Colon (tissue), 2 donors: Measurements from ENCODE around the gene GBE1.

Experiments
- FAIRE-seq: peaks from 2 replicates; lab custom pipeline; 2012; peaks lifted over from hg19 to GRCh38; lab: Jason Lieb, UNC
- donor health status: control.
- donor health status: control.

Gene GBE1

DNA sequence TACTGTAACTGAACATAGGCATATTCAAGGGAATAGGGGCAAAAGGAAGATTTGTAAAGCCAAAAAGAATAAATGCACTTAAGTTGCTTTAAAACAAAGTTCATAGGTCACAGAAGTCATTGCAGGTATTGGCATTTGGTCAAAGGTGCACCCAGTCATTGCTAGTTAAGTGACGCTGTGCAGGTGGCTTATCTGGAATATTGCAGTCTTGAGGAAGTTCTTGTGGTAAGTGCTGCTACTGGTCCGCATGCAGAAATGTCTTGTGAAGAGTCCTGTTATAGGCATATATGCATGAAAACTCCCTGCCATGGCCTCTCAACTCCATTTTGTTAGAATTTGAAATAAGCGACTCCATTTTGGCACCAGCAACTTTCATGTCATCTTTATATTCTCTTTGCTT, 293.1 kb downstream of the GBE1 start:
- FAIRE-seq, result no peak

DNA sequence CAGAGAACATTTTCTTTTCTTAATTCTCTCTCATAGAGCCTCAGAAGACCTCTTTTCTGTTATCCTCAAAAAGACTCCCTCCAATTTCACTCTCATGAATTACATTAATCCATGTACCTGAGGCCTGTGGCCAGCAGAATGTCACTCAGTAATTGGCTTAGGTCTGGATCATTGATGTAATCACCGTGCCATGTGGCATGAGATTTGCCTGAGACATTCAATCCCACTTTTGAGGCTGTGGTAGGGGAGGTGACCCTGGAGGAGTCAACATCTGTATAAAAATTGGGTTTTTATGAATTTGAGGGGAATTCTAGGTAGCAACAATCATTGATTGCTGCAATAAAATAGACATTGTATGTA, 295.3 kb downstream of the GBE1 start:
- FAIRE-seq, result no peak

DNA sequence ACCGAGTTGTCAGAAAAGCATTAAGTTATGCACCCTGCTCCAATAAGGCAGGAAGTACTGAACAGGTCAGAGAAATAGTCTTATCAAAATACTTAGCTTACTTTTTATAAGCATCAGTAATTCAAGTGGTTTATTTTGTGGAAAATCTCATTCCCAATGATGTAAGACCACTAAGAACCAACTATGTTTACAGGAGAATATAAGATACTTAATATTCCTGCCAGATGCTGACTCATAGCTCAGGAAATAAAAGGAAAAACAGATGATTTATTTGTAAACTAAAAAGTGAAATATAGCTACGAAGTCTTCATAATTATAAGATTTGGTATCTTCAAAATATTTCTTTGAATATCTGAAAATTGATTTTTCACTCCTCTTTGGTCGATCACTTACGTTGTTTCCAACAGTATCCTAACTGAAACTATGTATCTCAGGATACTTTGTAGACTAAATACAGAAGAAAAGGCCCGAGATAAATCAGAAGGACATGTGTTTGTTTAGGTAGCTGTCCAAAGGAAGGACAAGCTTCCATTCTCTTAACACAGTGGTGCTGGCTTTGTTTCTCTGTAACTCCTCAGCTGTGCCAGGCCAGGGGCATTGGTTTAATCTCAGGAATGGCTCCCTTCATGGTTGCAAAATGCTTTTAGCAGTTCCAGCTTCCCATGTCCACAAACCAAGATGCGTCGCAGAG, 295.8 kb downstream of the GBE1 start:
- no peak for FAIRE-seq

DNA sequence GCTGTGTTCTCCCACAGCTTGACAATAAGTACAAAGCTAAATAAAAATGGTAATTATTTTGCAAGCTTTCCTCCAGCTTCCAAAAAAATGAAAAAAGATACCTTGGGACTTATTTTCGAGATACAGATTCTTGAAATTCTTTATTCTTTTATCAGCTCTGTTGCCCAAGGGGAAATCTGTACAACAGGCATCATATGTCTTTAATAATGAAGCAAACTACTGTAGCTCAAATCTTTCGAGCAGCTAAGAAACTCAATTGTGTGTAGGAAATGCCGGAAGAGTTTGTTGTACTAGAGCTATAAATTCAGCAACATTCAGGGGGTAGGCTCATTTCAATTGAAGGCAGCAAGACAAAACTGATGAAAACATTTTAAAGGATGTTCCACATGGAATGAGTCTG, 297.7 kb downstream of the GBE1 start:
- FAIRE-seq, result no peak

DNA sequence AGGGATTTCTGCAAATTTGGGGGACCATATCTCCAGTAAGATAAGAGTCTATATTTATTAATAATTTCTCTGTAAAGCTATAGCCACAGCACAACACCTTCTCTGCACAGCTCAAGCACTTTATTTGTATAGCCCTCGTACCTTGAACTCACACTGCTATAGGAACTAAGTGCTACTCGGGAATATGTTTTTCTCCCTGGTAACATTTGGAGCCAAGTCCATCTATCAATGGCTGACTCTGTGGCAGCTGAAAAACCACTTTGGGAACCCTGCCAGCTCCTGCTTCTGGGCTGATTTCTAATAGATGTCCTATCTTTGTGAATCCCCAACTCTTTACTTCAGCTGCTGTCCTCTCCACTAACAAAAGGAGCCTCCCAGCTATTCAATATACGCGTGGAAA, 298.5 kb downstream of the GBE1 start:
- FAIRE-seq, result no peak

DNA sequence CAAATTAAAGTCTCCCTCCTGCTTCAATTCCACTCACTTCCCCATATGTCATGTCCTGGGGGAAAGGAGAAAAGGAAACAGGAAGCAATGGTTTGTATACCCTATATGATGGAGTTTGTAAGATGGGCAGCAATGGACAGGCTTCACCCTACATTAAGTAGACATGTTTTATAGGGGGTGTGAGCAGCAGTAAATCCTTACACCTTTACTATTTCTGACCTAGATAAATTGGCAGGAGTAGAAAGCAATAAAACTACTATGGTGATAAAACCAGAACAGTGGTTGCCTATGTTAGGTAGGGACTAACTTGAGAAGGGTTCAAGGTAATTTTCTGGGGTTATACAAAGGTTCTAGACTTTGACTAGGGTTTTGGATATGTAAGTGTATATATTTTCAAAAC, 301.7 kb downstream of the GBE1 start:
- FAIRE-seq, result no peak

DNA sequence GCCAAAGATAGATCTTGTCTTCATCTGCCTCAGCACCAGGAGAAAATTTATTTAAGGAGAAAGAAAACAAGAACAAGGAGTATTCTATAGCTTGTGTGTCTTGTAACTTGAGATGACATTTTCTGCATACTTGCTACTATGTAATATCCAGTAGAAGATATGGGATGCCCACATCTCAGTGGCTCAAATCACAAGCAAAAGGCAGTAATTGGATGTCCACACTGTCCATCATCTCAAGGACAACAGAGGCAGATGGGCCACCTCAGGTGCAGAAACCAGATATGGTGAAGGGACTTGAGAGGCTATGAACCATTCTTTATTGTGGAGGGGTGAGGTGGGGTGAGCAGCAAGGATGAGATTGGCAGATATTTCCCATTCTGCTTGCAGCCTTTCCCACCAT, 309.0 kb downstream of the GBE1 start:
- FAIRE-seq, result no peak

DNA sequence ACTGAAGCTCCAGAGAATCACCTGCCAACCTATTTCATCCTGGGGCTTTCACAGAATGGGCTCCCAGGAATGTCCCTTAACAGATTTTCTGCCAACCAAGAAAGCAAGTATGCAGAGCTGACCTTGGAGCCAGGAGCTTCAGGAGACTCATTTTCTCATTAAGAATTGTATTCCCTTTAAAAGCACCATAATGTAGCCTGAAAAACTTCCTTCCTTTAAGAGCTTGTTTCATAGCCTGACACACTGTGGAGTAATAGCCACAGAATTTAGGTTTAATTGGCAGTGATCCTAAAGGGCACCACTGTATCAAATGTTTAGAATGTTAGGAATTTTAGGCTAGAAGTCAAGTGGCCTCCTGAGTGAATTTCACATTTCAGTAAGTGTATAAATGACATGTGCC, 309.8 kb downstream of the GBE1 start:
- FAIRE-seq, result no peak

DNA sequence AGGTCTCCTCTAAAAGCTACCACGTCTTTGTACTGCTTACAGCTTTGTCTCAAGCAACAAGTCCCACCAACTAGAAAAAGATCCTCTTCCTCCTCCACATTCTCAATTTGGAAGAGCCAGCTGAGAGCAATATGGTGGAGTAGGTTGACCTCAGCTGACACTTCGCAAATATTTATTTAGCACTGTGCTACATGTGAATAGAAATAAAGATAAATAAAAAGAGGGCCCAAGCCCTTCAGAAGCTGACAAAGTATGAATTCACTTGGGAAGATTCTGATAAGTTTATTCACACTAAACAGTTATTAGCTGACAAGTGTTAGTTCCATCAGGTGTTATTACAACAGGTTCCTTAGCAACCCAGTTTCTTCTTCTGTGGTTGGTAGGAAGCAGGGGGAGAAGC, 310.3 kb downstream of the GBE1 start:
- FAIRE-seq, result no peak

DNA sequence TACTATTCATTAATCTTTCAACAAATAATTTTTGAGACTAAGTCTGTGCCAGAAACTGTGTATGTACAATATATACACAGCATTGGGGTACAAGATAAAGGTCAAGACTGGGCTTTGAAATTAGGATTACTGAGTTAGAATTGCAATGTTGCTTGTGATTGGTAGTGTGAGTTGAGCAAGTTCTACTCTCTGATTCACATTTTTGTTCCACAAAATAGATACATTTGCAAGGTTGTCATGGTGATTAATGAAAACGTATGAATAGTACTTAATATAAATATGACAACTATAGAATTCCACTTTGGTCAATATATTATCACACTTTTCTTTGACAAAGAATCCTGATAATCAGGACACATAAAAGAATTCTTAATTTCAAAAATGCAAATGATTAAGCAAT, 314.6 kb downstream of the GBE1 start:
- no peak for FAIRE-seq

DNA sequence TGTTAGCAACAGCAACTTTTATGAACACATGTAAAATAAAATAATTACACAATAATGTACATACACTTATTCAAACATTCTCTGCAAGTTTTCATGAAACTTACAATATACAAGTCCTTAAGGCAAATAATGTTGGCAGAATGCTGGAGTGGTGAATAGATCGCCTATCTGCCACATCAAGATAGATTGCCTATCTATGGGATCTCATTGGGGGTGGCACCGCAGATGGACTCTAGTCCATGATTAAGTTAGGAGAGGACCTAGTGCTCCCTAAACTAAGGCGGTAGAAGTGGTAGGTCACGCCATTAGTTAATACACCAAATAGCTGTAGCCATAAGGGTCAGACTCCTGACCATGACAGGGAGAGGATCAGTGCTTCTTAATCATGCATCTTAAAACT, 315.7 kb downstream of the GBE1 start:
- no peak for FAIRE-seq

DNA sequence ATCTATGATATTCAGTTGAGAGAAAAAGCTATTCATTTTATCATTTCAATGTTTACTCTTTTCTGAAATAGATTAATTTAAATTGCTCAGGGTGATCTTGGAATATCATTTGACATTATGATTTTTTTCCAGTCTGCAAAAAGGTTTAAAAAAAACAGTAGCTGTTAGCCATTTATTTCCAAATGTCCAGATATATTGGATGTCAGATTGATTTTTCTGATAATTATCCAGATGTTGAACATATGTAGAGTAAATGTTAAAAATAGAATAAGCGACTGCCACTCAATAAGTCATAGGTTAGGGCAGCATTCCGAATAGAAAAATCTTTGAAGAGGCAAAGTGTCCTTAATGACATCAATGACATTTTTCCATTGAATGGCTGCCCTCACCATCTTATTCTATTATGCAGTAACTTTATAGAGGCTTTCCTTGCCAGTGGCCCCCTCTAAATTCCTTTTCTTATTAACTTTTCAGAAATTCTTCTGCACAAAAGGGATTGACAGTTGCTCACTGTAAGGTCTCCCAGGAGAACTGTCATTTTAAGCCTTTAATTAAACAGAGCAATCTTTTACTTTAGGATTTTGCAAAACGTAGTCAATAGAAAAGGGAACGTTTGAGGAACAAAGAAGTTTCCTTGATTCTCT, 316.5 kb downstream of the GBE1 start:
- FAIRE-seq, result no peak

DNA sequence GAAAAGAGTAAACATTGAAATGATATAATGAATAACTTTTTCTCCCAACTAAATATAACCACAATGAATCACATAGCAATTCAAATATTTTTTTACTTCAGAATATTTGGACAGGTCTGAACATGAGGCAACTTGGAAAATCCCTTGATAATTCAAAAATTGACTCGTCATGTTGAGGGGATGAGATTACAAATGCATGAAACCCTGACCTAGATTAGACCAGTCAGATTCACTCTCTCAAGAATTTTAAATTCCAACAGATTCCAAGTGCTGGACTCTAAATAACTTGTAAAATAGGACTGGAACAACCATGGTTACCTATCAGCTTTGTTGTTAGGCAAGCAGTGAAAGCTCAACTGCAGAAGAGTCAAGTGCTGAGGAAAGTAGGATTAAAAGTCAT, 317.5 kb downstream of the GBE1 start:
- no peak for FAIRE-seq

DNA sequence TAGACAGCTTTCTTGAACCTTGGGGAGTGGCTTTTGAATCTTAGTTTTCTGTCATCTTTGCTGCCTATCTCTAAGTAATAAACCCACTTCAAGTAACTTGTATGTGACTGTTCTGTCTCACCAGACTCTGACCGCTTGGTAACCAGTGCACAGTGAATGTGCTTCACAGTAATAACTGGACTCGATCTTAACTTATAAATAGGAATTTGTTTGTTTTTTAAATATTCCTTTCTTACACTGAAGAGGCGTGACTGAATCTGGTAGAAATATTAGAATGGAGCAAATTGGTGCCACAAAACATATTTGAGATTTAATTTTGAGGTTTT, 318.0 kb downstream of the GBE1 start:
- no peak for FAIRE-seq

DNA sequence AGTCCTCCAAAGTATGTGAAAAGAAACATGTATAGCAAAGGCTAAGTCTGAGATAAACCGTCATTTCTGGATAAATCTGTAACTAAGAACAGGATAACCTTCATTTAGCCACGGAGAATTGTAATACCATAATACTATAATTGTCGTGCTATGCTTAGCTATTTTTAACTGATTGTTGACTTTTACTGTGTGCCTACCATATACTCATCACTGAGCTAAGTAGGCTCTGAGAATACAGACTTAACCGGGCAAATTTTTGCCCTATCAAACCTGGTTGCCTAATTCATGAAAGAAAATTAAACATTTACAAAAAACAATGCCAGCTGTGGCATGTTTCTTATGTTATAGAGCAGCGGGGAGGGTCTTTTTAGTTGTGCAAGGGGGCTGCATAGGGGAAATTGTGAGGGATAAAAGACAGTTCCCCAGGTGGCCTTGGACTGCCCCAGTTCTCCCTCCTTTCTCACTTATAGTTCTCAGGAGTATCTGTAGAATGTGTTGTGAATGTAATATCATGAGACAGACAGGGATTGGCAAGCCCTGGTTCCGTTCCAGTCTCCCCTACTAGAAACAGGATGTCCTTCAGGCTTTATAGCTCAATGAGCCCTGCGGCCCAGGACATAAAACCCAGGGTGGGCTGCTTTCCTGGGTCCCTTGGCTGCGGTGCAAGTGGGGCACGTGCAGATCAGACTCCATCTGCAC, 318.5 kb downstream of the GBE1 start:
- FAIRE-seq, result no peak

DNA sequence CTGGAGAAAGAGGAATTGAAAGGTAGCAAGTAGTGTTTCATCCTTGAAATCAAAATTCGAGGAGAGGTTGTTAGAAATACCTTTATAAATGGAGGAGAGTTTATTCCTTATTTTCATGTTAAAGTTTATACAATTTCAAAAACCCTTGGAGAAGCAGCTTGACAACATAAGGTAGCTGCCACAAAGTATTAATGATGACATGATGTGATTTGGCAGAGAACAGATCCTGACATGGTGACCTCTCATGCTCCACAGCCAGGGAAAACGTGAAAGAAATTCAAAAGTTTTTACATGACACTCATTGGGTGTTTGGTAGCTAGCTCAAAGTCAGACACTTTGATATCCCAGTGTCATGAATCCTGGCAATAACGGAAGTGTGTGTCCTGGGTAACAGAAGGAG, 320.8 kb downstream of the GBE1 start:
- FAIRE-seq, result no peak
